H1 (cell line): ENCODE data around the gene PODN.

Experiments used
- CBX5 ChIP-seq: fragments of 300-800, 300-1000 bp; sonication (generic); IDR thresholded peaks from 2 replicates; pipeline ENCODE4 v1.7.1; 2016; ENCODE audit warnings: antibody characterized with exemption, low read length, low read depth
- EP300 ChIP-seq, 2 experiments: IDR thresholded peaks; 1 replicate in 1 of 2; 2 replicates in 1 of 2; pipeline ENCODE4 v1.6.1; 2011 to 2012; ENCODE audit warnings: low read depth in 2 of 2, low read length in 2 of 2, mild to moderate bottlenecking in 2 of 2, borderline replicate concordance in 1 of 2, inconsistent platforms in 1 of 2, moderate library complexity in 1 of 2
- GABPA ChIP-seq: IDR thresholded peaks from 2 replicates; pipeline ENCODE4 v1.6.1; 2011; ENCODE audit warnings: mild to moderate bottlenecking, low read length, moderate library complexity, borderline replicate concordance; ENCODE audit not compliant: insufficient read depth
- POLR2A ChIP-seq, 2 experiments: IDR thresholded peaks; 1 replicate in 1 of 2; 2 replicates in 1 of 2; pipeline ENCODE4 v1.6.1; 2011; ENCODE audit warnings: low read depth in 2 of 2, low read length in 2 of 2, mild to moderate bottlenecking in 2 of 2; ENCODE audit errors: control extremely low read depth in 1 of 2
- SRF ChIP-seq: IDR thresholded peaks from 2 replicates; pipeline ENCODE4 v1.6.1; 2011; ENCODE audit warnings: mild to moderate bottlenecking, low read depth, low read length, moderate library complexity
- TF ChIP-seq, protein P1 (sequence below), 3 experiments: IDR thresholded peaks; 1 replicate in 2 of 3; 2 replicates in 1 of 3; pipeline versions ENCODE4 v1.5.1 to v1.6.1; 2011; ENCODE audit warnings: low read length in 3 of 3, mild to moderate bottlenecking in 3 of 3, inconsistent platforms in 2 of 3, low read depth in 1 of 3, moderate library complexity in 1 of 3; ENCODE audit not compliant: insufficient read depth in 1 of 3; ENCODE audit errors: control extremely low read depth in 1 of 3

DNA sequence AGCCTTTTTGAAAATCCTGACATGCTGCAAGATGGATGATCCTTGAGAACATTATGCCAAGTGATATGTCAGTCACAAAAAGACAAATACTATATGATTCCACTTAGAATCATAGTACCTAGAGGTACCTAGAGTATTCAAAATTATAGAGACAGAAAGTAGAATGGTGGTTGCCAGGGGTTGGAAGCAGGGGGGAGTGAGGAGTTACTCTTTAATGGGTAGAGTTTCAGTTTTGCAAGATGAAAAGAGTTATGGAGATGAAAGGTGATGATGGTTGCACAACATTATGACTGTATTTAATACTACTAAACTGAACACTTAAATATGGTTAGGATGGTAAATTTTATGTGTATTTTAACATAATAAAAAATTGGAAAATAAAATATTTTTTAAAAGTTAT is 37.9 kb upstream of the PODN start:
- TF ChIP-seq, protein P1, sequence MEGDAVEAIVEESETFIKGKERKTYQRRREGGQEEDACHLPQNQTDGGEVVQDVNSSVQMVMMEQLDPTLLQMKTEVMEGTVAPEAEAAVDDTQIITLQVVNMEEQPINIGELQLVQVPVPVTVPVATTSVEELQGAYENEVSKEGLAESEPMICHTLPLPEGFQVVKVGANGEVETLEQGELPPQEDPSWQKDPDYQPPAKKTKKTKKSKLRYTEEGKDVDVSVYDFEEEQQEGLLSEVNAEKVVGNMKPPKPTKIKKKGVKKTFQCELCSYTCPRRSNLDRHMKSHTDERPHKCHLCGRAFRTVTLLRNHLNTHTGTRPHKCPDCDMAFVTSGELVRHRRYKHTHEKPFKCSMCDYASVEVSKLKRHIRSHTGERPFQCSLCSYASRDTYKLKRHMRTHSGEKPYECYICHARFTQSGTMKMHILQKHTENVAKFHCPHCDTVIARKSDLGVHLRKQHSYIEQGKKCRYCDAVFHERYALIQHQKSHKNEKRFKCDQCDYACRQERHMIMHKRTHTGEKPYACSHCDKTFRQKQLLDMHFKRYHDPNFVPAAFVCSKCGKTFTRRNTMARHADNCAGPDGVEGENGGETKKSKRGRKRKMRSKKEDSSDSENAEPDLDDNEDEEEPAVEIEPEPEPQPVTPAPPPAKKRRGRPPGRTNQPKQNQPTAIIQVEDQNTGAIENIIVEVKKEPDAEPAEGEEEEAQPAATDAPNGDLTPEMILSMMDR (IDR thresholded peaks at IDR 0.05; ENCODE audit: control extremely low read depth in 1 of 3, insufficient read depth in 1 of 3, low read depth in 1 of 3, low read length in 3 of 3) = no peak
- TF ChIP-seq EP300 (IDR thresholded peaks at IDR 0.05; ENCODE audit: borderline replicate concordance in 1 of 2, low read depth in 2 of 2, low read length in 2 of 2) = no peak
- TF ChIP-seq CBX5 = no peak
- TF ChIP-seq SRF = no peak
- no peak for TF ChIP-seq GABPA
- no peak for TF ChIP-seq POLR2A (IDR thresholded peaks at IDR 0.05; ENCODE audit: control extremely low read depth in 1 of 2, low read depth in 2 of 2, low read length in 2 of 2)
